Measurements from ENCODE around the gene FCMR. TPM values are rescaled to one million over a fixed set of nuclear protein-coding genes. Genes with fewer than 3 reads are reported as not detected.

The FCMR gene
- total RNA-seq, 2 experiments from 2014 or later: 49.6 to 52.1 TPM

- peaks cover 11% of the 10 kb centered on the region for H3K9me3 Mint-ChIP-seq
- no peak for DNase-seq
- H3K27me3 Mint-ChIP-seq (ENCODE audit: low read depth): peaks cover 4% of the 10 kb centered on the region
- intact Hi-C loops (cut with micrococcal nuclease): no loop called here
- H3K4me3 Mint-ChIP-seq: no peak overlapping the region
- H3K27ac Mint-ChIP-seq: no peak overlapping the region
- CTCF ChIA-PET: interaction anchor here (1.0 to 2.0 kb wide), 6 partner anchors 9 to 30 kb away, joined by 3 to 6 read pairs (median 5); no protein-coding TSS in a partner anchor
- H3K4me1 Mint-ChIP-seq (ENCODE audit: low read depth): peaks cover under 1% of the 10 kb centered on the region
- H3K36me3 Mint-ChIP-seq (ENCODE audit: low read depth): peaks cover 4% of the 10 kb centered on the region
These were observed 38.6 kb downstream of the FCMR start for GRCh38 chr1:206883160-206883559.

DNA sequence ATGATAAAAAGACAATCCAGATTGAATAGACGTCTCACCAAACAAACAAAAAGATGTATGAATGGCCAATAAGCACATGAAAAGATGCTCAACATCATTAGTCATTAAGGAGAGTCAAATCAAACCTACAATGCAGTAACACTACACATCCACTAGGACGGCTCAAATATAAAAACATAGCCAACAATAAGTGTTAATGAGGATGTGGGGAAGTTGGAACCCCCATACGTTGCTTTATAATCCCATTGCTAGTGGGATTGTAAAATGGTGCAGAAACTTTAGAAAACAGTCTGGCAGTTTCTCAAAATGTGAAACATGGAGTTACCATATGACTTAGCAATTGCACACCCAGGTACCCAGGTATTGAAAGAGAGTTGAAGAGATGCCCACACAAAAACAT is 39.2 kb downstream of the FCMR start:
- intact Hi-C loops (cut with micrococcal nuclease): no loop called here
- Mint-ChIP-seq H3K27ac (no peak overlapping the region), H3K9me3 (peaks cover 16% of the 10 kb centered on the region), H3K36me3 (ENCODE audit: low read depth) (peaks cover 4% of the 10 kb centered on the region), H3K27me3 (ENCODE audit: low read depth) (peaks cover 4% of the 10 kb centered on the region), H3K4me1 (ENCODE audit: low read depth) (no peaks in the 10 kb centered on the region), H3K4me3 (no peak overlapping the region)
- CTCF ChIA-PET: interaction anchor here (1.6 to 2.0 kb wide), 2 partner anchors 19 to 26 kb away, joined by 5 to 6 read pairs; no protein-coding TSS in a partner anchor
- DNase-seq: no peak

DNA sequence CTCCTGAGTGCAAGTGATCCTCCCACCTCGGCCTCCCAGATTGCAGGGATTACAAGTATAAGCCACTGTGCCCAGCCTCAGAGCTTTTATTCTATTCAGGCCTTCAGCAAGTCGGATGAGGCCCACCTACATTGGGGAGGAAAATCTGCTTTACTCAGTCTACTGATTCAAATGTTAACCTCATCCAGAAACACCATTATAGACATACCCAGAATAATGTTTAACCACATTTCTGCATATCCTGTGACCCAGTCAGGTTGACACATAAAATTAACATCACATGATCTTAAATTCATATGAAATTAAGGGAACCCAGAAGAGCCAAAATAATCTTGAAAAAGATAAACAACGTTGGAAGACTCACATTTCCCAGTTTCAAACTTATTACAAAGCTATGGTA is 41.4 kb downstream of the FCMR start:
- Mint-ChIP-seq H3K27me3 (ENCODE audit: low read depth) (no peaks in the 10 kb centered on the region), H3K9me3 (peaks cover 24% of the 10 kb centered on the region), H3K4me3 (no peak overlapping the region), H3K27ac (no peak overlapping the region), H3K4me1 (ENCODE audit: low read depth) (no peaks in the 10 kb centered on the region), H3K36me3 (ENCODE audit: low read depth) (peaks cover 6% of the 10 kb centered on the region)
- DNase-seq: no peak
- intact Hi-C loops (cut with micrococcal nuclease): loop anchor here (1.0 kb wide), 1 partner anchor 11 kb away; no protein-coding TSS in a partner anchor
- CTCF ChIA-PET: interaction anchor here (0.9 to 2.8 kb wide), 5 partner anchors 15 to 32 kb away, joined by 3 to 14 read pairs (median 5); partner anchors contain the start of genes IL20 and IL24

DNA sequence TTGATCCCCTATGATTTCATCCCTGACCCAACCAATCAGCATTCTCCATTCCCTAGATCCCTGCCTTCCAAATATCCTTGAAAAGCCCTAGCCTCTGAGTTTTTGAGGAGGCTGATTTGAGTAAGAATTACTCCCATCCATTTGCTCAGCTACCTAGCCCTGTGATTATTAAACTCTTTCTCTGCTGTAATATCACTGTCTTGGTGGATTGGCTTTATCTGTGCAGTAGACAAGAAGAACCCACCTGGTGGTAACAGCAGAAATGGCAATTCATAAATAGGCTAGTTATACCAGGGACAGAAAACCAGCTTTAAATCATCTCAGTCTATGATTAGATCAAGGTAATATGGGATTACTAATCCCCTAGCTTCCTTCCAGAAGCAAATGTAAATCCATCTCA is 43.3 kb downstream of the FCMR start:
- DNase-seq: no peak
- Mint-ChIP-seq H3K36me3 (ENCODE audit: low read depth) (peaks cover 6% of the 10 kb centered on the region), H3K27ac (no peak overlapping the region), H3K27me3 (ENCODE audit: low read depth) (no peaks in the 10 kb centered on the region), H3K4me3 (no peak overlapping the region), H3K9me3 (peaks cover 26% of the 10 kb centered on the region), H3K4me1 (ENCODE audit: low read depth) (no peaks in the 10 kb centered on the region)
- intact Hi-C loops (cut with micrococcal nuclease): loop anchor here (2.0 kb wide), 1 partner anchor 22 kb away; no protein-coding TSS in a partner anchor
- CTCF ChIA-PET: interaction anchor here (0.7 to 2.8 kb wide), 7 partner anchors 13 to 112 kb away, joined by 3 to 14 read pairs (median 3); partner anchors contain the start of gene IL20

DNA sequence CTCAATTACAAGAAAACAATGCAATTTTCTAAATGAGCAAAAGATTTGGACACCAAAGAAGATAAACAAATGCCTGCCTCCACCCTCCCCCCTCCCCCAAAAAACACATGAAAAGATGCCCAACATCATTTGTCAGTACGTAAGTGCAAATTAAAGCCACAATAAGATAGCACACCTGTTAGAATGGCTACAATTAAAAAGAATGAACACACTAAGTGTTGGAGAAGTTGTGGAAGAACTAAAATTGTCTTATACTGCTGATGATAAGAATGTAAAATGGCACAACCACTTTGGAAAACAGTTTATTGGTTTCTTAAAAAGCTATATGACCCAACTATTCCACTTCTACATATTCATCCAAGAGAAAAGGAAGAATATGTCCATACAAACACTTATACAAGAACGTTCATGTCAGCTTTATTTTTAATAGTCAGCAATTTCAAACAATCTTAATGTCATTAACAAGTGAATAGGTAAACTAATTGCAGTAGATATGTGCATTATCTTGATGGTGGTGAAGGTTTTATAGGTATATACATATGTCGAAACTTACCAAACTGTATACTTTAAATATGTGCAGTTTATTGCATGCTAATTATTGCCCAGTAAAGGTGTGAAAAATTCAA is 45.9 kb downstream of the FCMR start:
- Mint-ChIP-seq H3K4me1 (ENCODE audit: low read depth) (no peaks in the 10 kb centered on the region), H3K4me3 (no peak overlapping the region), H3K9me3 (peaks cover 30% of the 10 kb centered on the region), H3K27ac (no peak overlapping the region), H3K36me3 (ENCODE audit: low read depth) (peaks cover 6% of the 10 kb centered on the region), H3K27me3 (ENCODE audit: low read depth) (no peaks in the 10 kb centered on the region)
- intact Hi-C loops (cut with micrococcal nuclease): no loop called here
- CTCF ChIA-PET: interaction anchor here (0.6 kb wide), 1 partner anchor 106 kb away, joined by 5 read pairs; no protein-coding TSS in a partner anchor
- DNase-seq: no peak

GRCh38 chr1:206873603-206874188 is 48.0 kb downstream of the FCMR start:
- no peak overlapping the region for H3K27ac Mint-ChIP-seq

DNA sequence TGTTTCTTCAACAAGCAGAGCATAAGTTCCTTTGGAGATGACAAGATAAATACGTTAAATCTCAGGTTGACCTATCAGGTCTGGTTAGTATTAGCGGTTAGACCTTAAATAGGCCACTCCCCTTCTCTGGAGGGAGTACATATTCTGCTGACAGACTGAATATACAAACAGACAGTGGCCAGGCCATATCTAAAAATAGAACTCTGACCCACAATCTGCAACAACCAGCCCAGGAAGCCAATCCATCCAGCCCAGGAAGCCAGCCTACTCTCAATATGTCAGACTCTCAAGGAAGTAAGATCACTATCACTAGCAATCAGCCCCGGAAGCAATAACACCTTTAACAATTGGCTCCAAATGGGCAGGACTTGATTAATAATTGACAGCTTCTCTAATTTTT is 49.6 kb downstream of the FCMR start:
- no peaks in the 10 kb centered on the region for H3K27me3 Mint-ChIP-seq (ENCODE audit: low read depth)

More at GRCh38 chr1:206873603-206874188, 48.0 kb downstream of the FCMR start:
- intact Hi-C loops (cut with micrococcal nuclease): no loop called here
- CTCF ChIA-PET: interaction anchor here (0.9 to 1.3 kb wide), 3 partner anchors 10 to 39 kb away, joined by 3 to 4 read pairs (median 3); no protein-coding TSS in a partner anchor
- Mint-ChIP-seq H3K4me1 (ENCODE audit: low read depth) (no peaks in the 10 kb centered on the region), H3K27me3 (ENCODE audit: low read depth) (no peaks in the 10 kb centered on the region), H3K4me3 (no peak overlapping the region), H3K9me3 (peaks cover 24% of the 10 kb centered on the region), H3K36me3 (ENCODE audit: low read depth) (peaks cover 2% of the 10 kb centered on the region)
- no peak for DNase-seq

GRCh38 chr1:206868264-206868663 is 53.5 kb downstream of the FCMR start:
- H3K36me3 Mint-ChIP-seq (ENCODE audit: low read depth): no peaks in the 10 kb centered on the region
- no peaks in the 10 kb centered on the region for H3K27me3 Mint-ChIP-seq (ENCODE audit: low read depth)
- CTCF ChIA-PET: interaction anchor here (1.1 to 2.8 kb wide), 2 partner anchors 44 to 54 kb away, joined by 3 to 15 read pairs; no protein-coding TSS in a partner anchor
- peaks cover 4% of the 10 kb centered on the region for H3K9me3 Mint-ChIP-seq
- DNase-seq: no peak
- intact Hi-C loops (cut with micrococcal nuclease): no loop called here
- peaks cover 30% of the 10 kb centered on the region for H3K4me1 Mint-ChIP-seq (ENCODE audit: low read depth)
- H3K4me3 Mint-ChIP-seq: no peak overlapping the region
- H3K27ac Mint-ChIP-seq: no peak overlapping the region

More for the DNA sequence above, 49.6 kb downstream of the FCMR start:
- no peak overlapping the region for H3K27ac Mint-ChIP-seq
- peaks cover 8% of the 10 kb centered on the region for H3K4me1 Mint-ChIP-seq (ENCODE audit: low read depth)
- intact Hi-C loops (cut with micrococcal nuclease): no loop called here
- no peak for DNase-seq
- no peak overlapping the region for H3K4me3 Mint-ChIP-seq
- H3K9me3 Mint-ChIP-seq: peaks cover 13% of the 10 kb centered on the region
- CTCF ChIA-PET: interaction anchor here (1.1 to 1.4 kb wide), 4 partner anchors 9 to 146 kb away, joined by 4 to 6 read pairs (median 4); no protein-coding TSS in a partner anchor
- H3K36me3 Mint-ChIP-seq (ENCODE audit: low read depth): peaks cover 2% of the 10 kb centered on the region

DNA sequence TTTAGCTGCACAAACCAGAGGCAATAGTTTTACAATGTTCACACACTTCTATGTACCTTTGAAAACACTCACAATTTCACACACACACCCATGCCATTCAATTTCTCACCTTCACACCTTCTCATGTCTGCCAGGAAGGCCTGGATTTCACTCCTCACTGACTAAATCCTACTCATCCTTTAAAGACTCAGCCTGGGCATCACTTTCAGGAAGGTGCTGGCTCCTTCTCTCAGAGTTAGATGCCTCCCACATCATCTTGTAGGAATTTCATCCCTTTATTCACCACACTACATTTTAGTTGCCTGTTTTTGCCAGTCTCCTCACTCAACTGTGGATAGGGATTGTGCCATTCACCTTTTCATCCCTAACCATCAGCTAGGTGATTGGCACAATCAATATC is 54.0 kb downstream of the FCMR start:
- no peaks in the 10 kb centered on the region for H3K27me3 Mint-ChIP-seq (ENCODE audit: low read depth)
- H3K9me3 Mint-ChIP-seq: peaks cover 4% of the 10 kb centered on the region
- no peaks in the 10 kb centered on the region for H3K36me3 Mint-ChIP-seq (ENCODE audit: low read depth)
- DNase-seq: no peak
- H3K4me1 Mint-ChIP-seq (ENCODE audit: low read depth): peaks cover 30% of the 10 kb centered on the region
- H3K27ac Mint-ChIP-seq: no peak overlapping the region
- intact Hi-C loops (cut with micrococcal nuclease): no loop called here
- H3K4me3 Mint-ChIP-seq: no peak overlapping the region
- CTCF ChIA-PET: interaction anchor here (1.1 to 2.8 kb wide), 4 partner anchors 21 to 55 kb away, joined by 3 to 15 read pairs (median 4); no protein-coding TSS in a partner anchor

DNA sequence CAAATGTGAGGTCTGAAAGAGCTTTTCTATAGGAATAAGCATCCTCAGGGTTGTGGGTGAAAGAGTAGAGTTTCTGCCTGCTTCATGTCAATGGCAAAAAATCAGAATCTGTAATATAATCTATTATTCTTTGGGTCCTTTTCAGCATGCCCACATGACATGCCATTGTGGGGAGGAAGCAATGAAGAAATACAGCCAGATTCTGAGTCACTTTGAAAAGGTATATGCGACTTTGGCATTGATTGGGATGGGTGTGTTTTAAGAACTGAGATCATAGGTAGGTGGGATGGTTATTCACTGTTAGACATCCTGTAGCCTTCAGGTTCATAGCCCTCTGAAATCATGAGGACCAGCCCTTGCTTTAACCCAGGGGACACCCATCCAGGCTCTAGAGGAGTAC is 54.5 kb downstream of the FCMR start:
- no peaks in the 10 kb centered on the region for H3K36me3 Mint-ChIP-seq (ENCODE audit: low read depth)
- no peak overlapping the region for H3K4me3 Mint-ChIP-seq
- no peak overlapping the region for H3K27ac Mint-ChIP-seq
- intact Hi-C loops (cut with micrococcal nuclease): no loop called here
- no peaks in the 10 kb centered on the region for H3K27me3 Mint-ChIP-seq (ENCODE audit: low read depth)
- CTCF ChIA-PET: interaction anchor here (0.8 to 2.8 kb wide), 5 partner anchors 21 to 55 kb away, joined by 3 to 15 read pairs (median 4); no protein-coding TSS in a partner anchor
- H3K9me3 Mint-ChIP-seq: peaks cover 3% of the 10 kb centered on the region
- H3K4me1 Mint-ChIP-seq (ENCODE audit: low read depth): peaks cover 30% of the 10 kb centered on the region
- no peak for DNase-seq

- CTCF ChIA-PET: interaction anchor here (1.0 to 5.2 kb wide), 8 partner anchors 12 to 187 kb away, joined by 3 to 66 read pairs (median 4); partner anchors contain the start of gene PFKFB2
- no peak overlapping the region for H3K4me3 Mint-ChIP-seq
- no peaks in the 10 kb centered on the region for H3K36me3 Mint-ChIP-seq (ENCODE audit: low read depth)
- H3K9me3 Mint-ChIP-seq: no peaks in the 10 kb centered on the region
- no peaks in the 10 kb centered on the region for H3K27me3 Mint-ChIP-seq (ENCODE audit: low read depth)
- peaks cover 30% of the 10 kb centered on the region for H3K4me1 Mint-ChIP-seq (ENCODE audit: low read depth)
- DNase-seq: no peak
- intact Hi-C loops (cut with micrococcal nuclease): no loop called here
- no peak overlapping the region for H3K27ac Mint-ChIP-seq
These were observed 55.7 kb downstream of the FCMR start for GRCh38 chr1:206866062-206866461.

- Mint-ChIP-seq H3K9me3 (no peaks in the 10 kb centered on the region), H3K27ac (no peak within 1 kb of the TSS)
- CTCF ChIA-PET: interaction anchor here (0.6 to 5.2 kb wide), 34 partner anchors 9 to 188 kb away, joined by 3 to 66 read pairs (median 4); partner anchors contain the start of genes FCMR and PFKFB2
These were observed 56.6 kb downstream of the FCMR start, which contains the start of gene IL20 for GRCh38 chr1:206864939-206865671. Gene IL20 (plus strand): TSS chr1:206865623. CDS start chr1:206865853, 230 bp downstream.

More at GRCh38 chr1:206864939-206865671, 56.6 kb downstream of the FCMR start, which contains the start of gene IL20:
- no peaks in the 10 kb centered on the region for H3K36me3 Mint-ChIP-seq (ENCODE audit: low read depth)
- peak; percentile 98 for DNase-seq
- H3K27me3 Mint-ChIP-seq (ENCODE audit: low read depth): no peaks in the 10 kb centered on the region
- H3K4me3 Mint-ChIP-seq: no peak within 1 kb of the TSS
- intact Hi-C loops (cut with micrococcal nuclease): loop anchor here (1.0 to 2.0 kb wide), 8 partner anchors 26 to 130 kb away; partner anchors contain the start of gene IL24
- H3K4me1 Mint-ChIP-seq (ENCODE audit: low read depth): peaks cover 30% of the 10 kb centered on the region
